Umbilical cord (tissue), 2 donors: ENCODE measurements around the gene MRPS6. TPM values are rescaled to one million over a fixed set of nuclear protein-coding genes. Genes with fewer than 3 reads are reported as not detected.
A peak's percentile ranks its signal among the peaks of the same experiment; 100 is the strongest.

ENCODE experiments used
- DNase-seq: peaks from one replicate; pipeline ENCODE4 v3.0.0-alpha.2; 2015; ENCODE audit warnings: low spot score
- total RNA-seq: library from RNA; depleted of rRNA; stranded (reverse); fragments of >200 nt; gene quantifications from one replicate; pipeline ENCODE4 v1.2.3, GENCODE V29; 2014; ENCODE audit warnings: low replicate concordance; ENCODE audit not compliant: insufficient read depth

The MRPS6 gene
- total RNA-seq, 1 donor from 2014 or later: 59.5 TPM

DNA sequence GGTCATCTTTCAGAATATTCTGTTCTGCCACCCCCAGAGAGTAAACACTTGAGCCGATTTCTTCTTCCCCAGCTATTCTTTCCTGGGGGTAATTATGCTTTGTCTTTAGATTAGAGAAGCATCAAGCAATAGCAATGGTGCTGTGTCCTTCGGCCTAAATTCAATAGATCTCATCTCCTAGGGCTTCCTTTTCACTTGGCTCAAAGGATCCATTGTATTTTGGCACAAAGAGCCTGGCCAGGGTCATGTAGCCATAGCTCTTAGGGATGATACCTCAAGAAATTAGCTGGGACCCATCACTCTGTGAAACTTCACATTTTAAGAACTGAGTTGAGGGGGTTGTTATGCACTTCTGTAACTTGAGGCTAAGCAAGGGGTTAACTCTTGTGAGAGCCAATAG lies 27.0 kb downstream of the MRPS6 start:
- no peak for DNase-seq

DNA sequence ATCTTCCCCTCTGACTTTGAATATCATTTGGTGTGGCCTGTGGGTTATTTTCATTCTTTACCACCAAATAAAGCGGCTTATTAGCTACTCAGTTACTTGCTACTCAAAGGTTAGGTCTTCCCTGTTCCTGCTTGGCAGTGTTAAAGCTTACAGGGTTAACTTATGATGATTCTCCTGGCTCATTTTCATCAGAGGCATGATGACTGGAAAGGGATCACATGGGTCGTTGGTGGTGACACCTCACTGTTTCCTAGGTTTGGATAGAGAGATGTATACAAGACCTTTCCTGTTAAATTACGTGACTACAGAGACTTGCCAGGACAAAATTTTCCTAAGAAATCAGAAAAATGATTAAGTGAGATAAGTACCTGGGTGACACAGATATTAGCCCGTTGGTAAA lies 27.4 kb downstream of the MRPS6 start:
- DNase-seq: no peak

GRCh38 chr21:34105947-34106541 lies 32.7 kb downstream of the MRPS6 start:
- DNase-seq: no peak

- no peak for DNase-seq
Measured at GRCh38 chr21:34107606-34108005, 34.2 kb downstream of the MRPS6 start.

DNA sequence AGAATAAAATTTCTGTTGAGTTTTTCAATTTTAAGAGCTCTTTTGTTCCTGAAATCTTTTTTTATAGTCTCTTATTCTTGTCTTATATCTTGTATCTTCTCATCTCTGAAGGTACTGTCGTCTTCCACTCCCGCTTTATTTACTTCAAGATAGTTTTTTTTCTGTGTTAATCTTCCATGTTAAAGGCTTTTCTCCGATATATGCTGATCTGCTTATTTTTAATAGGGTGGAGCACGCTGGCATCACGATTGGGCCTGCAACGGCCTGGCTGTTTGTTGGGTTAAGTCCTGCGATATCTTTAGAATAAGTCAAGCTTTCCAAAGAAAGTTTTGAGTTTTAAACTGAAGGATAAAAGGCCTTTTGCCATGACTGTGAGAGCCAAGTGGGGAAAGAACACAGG lies 35.7 kb downstream of the MRPS6 start:
- peak; percentile 61 for DNase-seq

DNA sequence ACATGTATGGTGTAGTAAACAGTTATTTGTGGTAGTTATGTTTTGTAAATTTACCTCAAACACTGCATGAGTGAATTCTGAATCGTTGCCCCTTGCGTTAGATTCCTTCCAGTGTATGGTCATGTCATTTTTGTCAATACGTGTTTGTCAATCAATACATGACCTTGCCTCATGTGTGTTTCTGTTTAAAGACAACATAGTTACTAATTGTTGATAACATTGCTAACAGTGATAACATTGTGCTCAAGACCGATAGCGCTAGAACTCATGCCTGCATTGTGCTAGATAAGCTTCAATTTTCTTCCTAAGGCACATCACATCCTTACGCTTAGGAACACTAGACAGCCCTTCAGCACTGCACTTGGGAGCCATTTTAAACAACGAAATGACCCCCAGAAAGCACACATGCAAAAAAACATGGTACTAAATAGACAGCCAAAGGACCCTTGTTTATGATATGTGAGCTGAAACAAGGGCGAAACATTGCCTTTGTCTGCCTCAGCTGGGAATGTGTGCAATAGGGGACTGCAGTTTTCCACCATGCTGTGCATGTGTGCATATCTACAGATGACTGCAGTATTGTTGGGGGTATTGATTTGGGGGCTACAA lies 37.3 kb downstream of the MRPS6 start:
- DNase-seq: no peak

GRCh38 chr21:34112316-34113033 lies 39.1 kb downstream of the MRPS6 start:
- DNase-seq: no peak

GRCh38 chr21:34113842-34114241 lies 40.5 kb downstream of the MRPS6 start:
- no peak for DNase-seq

DNA sequence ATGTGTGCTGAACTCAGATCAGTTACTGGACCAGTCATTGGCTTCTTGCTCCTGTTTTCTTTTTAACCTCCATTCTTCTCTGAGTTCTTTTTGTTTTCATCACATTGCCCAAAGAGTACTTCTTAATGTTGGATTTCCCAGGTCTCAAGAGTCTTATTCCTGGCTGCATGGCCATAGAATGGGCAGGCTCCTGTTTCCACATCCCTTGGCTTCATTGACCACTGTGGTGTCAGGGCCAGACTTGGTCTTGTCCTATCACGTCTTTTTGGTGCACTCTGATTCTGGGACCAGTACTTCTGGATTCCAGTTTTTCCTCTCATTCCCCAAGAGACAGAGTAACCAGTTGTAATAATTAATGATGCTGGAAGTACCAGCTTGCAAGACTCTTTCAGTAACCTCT lies 41.8 kb downstream of the MRPS6 start:
- no peak for DNase-seq

GRCh38 chr21:34116569-34116968 lies 43.2 kb downstream of the MRPS6 start:
- DNase-seq: no peak

DNA sequence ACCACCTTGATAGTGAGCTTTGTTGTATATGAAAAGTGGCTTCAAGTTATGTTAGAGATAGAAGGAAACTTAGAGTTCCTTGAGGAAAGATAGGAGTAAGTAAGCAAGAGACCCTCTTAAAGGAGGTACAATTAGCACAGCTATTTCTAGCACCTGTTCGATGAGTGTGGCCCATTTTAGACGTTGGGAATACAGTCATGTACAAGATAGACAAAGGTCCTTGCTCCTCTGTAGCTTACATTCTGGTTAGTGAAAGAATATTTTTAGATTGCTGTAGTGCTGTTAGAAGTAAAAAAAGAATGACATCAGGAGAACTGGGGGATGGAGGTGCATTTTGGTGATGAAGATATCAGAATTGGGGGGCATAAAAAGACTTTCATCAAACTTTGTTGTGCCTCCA lies 47.5 kb downstream of the MRPS6 start:
- no peak for DNase-seq

- DNase-seq: no peak
Measured at GRCh38 chr21:34122047-34122446, 48.7 kb downstream of the MRPS6 start.

DNA sequence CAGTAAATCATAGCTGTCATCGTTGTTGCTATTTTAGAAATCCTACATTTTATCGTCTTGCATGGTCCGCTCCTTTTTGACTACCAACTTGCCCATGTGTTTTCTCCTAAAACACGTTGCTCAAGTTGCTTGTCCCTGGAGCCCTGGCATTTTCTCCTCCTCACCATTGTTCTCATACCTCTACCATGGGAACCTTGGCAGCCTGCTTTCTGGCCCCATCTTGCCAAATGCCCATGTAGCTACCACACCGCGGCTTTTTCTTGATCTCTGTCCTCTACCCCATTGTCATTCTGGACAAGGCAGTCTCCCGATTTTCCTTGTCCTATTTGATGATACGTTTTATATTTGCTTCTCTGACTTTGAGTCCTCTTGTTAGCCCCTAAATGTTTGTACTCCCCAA lies 50.2 kb downstream of the MRPS6 start:
- no peak for DNase-seq

GRCh38 chr21:34126269-34126668 lies 52.9 kb downstream of the MRPS6 start:
- peak; percentile 36 for DNase-seq

DNA sequence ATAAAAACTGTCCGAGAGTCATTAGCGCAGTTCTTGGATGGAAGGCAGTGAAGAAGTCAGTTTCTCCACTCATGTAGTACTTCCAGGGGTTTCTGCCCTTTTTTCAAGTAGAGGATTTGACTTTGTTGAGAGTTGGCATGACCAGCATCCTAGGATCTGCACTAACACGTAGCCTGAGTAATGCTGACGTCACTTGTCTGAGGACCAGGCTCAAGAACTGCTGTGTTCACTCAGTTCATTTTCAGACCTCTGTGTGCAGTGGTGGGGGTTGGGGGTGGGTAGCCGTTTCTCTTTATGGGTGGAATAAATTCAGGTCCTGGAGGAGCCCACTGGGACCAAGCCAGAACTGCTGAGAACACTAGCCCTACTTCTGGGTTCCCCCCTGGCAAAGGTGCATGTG lies 53.3 kb downstream of the MRPS6 start:
- DNase-seq: peak; percentile 45

GRCh38 chr21:34128124-34128523 lies 54.7 kb downstream of the MRPS6 start:
- peak; percentile 18 for DNase-seq

DNA sequence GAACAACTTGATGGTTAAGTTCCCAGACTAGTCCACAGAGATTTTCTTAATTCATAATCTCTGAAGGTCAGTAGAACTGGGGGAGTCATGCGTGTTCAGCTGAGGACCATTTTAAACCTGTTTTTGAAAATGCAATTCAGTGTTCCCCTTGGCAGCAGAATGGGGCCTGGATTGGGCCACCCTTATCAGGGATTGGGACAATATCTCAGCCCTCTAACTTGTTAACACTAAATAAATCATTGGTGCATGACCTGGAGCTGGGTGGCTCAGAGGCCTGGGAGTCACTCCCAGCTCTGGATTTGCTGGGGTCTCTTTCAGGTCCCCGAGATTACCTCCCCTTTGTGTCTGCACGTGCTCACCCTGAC lies 55.3 kb downstream of the MRPS6 start:
- DNase-seq: no peak

- peak; percentile 96 for DNase-seq
Measured at GRCh38 chr21:34129039-34129891, 55.9 kb downstream of the MRPS6 start.

- peak; percentile 64 for DNase-seq
Measured at GRCh38 chr21:34129901-34130715, 56.7 kb downstream of the MRPS6 start.

DNA sequence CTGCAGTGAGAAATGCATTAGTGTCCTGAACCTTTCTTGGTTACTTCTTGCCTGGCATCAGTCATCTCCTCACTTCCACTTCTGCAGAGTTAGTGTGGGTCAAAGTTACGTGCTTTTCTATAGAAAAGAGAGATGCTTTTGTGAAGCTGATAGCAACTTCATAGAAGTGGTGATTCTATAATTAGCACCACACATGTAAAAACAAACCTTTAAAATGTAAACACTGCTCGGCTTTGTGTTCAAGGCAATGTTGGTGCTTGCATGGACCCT lies 57.3 kb downstream of the MRPS6 start:
- DNase-seq: no peak

GRCh38 chr21:34131586-34131985 lies 58.2 kb downstream of the MRPS6 start:
- DNase-seq: no peak

DNA sequence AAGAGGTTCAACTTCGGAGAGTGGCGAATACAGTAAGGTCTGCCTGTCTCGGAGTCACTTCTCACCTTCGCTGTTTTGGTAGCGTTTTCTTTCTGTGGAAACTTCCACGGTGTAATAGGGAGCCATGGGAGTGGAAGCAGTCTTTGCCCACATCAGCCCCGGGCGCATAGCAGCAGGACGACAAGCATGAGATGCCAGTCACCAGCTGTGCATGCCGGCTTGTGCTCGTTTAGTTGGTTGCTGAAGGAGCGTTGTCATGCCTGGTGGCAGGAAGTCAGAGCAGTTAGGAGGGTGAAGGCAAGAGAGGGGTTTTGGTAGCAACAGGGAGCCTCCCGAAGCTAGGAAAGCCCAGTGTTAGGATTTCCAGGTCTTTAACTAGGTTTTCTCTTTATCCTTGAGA lies 58.8 kb downstream of the MRPS6 start:
- no peak for DNase-seq
